Inflammatory macrophage treated with lipopolysaccharide for 1 hour (primary cell): Measurements from ENCODE around the gene SIM2.

Source experiments
- DNase-seq, 2 donors: peaks; one replicate each; pipeline ENCODE4 v3.0.0-alpha.2; 2020 to 2022

The SIM2 gene

GRCh38 chr21:36688324-36688723 is 10.6 kb upstream of the SIM2 start:
- no peak for DNase-seq

- no peak for DNase-seq
Observed at GRCh38 chr21:36689324-36689723, 9.6 kb upstream of the SIM2 start.

- no peak for DNase-seq
Observed at GRCh38 chr21:36690628-36691554, 8.0 kb upstream of the SIM2 start.

- DNase-seq = no peak
Observed at GRCh38 chr21:36691555-36692041, 7.3 kb upstream of the SIM2 start.

GRCh38 chr21:36692114-36692834 is 6.6 kb upstream of the SIM2 start:
- no peak for DNase-seq

GRCh38 chr21:36692835-36693488 is 6.0 kb upstream of the SIM2 start:
- DNase-seq = no peak

GRCh38 chr21:36693489-36694030 is 5.4 kb upstream of the SIM2 start:
- DNase-seq = no peak

GRCh38 chr21:36694031-36694515 is 4.8 kb upstream of the SIM2 start:
- no peak for DNase-seq

GRCh38 chr21:36694593-36695282 is 4.2 kb upstream of the SIM2 start:
- DNase-seq = no peak

- DNase-seq = no peak
Observed at GRCh38 chr21:36695283-36695634, 3.7 kb upstream of the SIM2 start.

GRCh38 chr21:36695671-36696389 is 3.1 kb upstream of the SIM2 start:
- DNase-seq = no peak

GRCh38 chr21:36696390-36697059 is 2.4 kb upstream of the SIM2 start:
- no peak for DNase-seq

- DNase-seq = no peak
Observed at GRCh38 chr21:36697060-36697850, 1.7 kb upstream of the SIM2 start.

- no peak for DNase-seq
Observed at GRCh38 chr21:36697851-36698384, 997 bp upstream of the SIM2 start.

- DNase-seq = no peak
Observed at GRCh38 chr21:36698385-36698980, 432 bp upstream of the SIM2 start.

GRCh38 chr21:36699546-36700294 is 805 bp downstream of the SIM2 start:
- no peak for DNase-seq

GRCh38 chr21:36700295-36700970 is 1.5 kb downstream of the SIM2 start:
- no peak for DNase-seq
